ENCODE results near the gene VAV2.

The VAV2 gene

DNA sequence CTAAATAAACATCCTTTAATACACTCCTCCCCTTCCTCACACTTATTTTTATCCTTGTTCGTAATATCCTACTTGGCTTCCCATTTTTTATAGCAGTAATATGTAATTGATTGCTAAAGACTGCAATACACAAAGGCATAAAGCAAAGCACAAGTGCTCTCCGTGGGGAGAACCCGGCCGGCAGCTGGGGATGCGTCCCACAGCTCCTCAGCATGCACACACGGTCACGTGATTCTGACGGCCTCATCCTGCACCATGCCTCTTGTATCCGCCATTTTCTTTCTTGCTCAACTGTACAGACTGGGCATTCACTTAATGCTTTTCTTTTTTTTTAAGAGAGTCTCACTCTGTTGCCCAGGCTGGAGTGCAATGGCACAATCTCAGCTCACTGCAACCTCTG, 36.0 kb upstream of the VAV2 start:
- DNase-seq = no peak

DNA sequence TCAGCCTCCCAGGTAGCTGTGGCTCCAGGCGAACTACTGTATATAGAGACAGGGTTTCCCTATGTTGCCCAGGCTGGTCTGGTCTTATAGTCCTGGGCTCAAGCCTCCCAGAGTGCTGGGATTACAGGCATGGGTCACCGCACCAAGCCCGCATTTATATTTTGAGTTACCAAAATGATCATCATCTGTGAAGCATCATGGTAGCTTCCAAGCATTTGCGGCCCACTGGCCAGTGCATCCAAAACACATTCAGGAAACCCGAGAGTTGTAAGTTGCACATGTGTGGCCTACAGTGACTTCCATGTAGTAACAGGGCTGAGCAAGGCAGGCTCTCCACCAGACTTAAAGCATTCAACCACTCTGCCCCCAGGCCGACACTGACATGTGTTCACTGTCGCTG, 35.4 kb upstream of the VAV2 start:
- DNase-seq = no peak

DNA sequence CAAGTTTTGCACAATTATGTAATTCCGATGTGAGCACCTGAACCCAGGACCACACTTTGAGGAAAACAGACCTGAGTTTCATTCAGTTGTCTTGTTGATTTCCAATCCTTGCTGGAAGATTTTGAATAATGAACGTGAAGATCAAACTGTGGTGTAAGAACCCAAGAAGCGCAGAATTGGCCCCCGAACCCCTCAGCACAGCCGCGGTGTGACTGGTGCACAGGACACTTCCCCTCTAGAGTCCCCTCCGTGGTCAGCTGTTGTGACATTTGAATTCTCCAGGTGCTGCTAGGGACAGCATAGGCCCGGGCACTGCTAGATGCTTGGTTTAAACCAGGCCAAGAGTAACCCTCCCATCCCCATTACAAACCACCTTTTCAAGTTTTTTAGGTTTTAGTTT, 34.9 kb upstream of the VAV2 start:
- DNase-seq = no peak

DNA sequence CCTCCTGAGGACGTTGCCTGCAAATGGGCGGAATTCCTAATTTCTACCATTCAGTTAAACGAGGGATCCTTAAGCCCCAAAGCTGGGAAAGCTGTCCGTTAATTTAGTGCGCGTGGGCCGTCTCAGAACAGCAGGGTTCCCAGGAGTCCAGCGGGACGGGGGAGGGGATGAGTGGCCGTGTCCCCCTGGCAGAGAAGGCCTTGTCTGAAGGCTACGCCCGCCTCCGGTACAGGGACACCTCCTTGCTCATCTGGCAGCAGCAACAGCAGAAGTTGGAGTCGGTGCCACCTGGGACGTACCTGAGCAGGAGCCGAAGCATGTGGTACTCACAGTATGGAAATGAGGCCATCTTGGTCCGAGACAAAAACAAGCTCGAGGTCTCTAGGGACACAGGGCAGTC, 34.5 kb upstream of the VAV2 start:
- DNase-seq = no peak

DNA sequence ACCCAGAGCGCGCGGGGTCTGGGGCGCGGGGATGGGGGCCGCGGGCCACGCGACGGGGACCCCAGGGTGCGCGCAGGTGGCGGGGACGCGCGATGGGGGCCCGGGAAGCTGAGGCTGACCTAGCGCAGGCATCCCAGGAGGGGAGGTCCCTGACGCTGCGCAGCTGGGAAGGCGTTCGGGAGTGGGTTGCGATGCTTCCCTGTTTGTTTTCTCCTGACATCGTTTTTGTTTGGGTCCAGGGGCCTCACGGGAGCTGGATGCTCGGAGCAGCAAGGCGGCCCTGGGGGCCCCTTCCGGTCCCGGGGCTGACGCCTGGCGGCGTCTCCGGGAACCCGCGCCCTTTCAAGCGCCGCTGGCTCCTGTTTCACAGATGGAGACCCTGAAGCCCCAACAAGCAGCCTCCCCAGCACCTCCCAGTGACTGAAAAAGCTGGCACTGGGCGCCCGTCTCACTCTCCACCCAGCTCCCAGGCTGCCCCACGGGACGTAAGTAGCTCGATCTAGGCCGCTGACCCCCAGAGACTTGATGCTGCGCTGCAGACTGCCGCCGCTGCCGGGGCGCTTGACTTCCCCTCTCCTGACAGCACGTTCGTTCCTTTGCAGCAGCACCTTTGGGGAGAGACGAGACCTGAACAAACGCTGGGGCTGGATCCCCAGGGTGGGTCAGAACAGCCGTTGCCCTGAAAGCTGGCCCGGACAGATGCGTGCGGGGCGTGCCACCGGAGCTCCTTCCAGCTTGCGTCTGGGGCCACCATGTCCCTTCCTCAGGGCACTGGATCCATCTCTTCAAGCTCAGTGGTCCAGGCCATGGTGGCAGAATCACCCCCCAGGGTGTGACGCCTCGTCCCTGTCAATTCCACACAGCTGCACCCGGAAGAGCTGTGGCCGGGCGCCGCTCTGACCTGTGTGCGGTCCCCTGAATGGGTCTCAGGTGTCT, 33.8 kb upstream of the VAV2 start:
- DNase-seq = peak; percentile 33

DNA sequence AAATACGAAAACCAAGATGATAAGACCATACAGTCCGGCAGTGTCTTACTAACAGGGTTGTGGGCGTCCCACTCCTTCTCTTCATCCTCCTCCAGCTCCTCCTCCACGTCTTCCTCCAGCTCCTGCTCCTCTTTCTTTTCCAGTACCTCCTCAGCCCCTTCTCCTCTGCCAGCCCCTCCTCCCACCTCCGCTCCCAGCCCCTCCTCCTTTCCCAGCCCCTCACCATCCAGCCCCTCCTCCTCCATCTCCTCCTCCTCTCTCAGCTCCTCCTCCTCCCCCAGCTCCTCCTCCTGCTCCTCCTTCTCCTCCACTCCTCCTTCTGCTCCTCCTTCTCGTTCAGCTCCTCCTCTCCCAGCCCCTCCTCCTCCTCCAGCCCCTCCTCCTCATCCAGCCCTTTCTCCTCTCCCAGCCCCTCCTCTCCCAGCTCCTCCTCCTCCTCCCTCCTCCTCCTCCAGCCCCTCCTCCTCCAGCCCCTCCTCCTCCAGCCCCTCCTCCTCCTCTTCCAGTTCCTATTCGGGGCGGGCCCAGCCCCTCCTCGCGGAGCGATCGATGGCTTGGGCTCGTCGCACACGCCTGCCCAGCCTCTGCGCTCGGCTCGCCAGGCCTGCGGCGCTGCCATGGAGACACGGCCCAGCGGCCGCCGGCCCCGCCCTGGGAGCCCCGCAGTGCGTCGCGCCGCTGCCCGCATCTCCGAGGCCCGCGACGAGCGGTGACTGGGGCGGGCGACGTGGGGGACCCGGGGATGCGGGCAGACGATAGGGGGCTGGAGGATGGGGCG, 32.9 kb upstream of the VAV2 start, which contains the start of gene BRD3OS:
BRD3OS (plus strand) TSS at position 654 of the 778 bp plus-strand sequence. CDS start 1,267 bp downstream, outside the sequence.
- DNase-seq = peak; percentile 97

DNA sequence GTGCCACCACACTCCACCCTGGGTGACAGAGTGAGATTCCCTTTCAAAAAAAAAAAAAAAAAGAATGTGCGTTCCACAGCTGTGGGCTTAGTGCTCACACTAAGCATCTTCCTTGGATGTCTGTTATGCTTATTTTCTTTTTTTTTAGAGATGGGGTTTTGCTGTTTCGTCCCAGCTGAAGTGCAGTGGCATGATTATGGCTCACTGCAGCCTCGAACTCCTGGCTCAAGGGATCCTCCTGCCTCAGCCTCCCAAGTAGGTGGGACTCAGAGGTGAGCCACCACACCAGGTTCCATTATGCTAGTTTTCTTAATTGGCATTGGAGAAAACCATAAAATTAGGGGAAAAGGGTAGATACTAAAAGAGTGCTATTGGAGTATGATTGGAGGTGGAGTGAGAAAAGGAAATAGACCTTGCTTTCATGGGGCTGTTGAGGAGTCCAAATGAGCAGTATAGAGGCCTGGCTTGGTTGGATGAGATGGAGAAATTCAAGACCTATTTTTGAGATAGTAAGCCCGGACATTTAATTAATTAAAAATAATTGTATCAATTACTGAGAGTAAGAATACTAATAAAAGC, 32.2 kb upstream of the VAV2 start:
- no peak for DNase-seq

DNA sequence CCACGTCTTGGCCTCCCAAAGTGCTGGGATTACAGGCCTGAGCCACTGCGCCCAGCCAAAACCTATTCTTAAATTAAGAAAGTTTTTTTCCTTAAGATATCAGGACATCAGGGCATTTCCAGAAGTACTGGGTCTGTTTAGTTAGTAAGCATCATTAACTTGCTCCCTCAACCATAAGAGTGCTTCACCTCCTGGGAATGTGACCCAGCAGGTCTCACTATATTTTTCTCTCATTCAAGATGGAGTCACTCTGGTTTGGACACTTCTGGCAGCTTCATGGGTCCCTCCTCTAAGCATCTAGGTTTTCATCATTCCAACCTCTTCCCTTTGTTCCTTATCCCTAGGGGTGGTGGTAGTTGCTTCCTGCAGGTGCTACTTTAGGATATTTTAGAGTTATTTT, 22.8 kb upstream of the VAV2 start:
- DNase-seq = no peak

DNA sequence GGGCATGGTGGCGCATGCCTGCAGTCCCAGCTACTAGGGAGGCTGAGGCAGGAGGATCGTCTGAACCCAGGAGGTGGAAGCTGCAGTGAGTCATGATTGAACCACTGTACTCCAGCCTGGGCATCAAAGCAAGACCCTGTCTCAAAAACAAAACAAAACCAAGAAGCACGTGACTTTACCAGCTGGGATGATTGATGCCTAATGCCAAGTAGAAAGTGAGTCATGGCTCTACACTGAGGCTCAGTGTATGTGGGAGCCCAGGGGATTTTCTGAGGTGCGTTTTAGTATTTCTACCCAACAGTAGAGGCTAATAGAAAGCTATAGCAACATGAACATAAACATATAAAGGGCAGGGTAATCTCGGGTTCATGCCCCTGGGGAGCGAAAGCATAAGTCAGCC, 19.3 kb upstream of the VAV2 start:
- DNase-seq = no peak

DNA sequence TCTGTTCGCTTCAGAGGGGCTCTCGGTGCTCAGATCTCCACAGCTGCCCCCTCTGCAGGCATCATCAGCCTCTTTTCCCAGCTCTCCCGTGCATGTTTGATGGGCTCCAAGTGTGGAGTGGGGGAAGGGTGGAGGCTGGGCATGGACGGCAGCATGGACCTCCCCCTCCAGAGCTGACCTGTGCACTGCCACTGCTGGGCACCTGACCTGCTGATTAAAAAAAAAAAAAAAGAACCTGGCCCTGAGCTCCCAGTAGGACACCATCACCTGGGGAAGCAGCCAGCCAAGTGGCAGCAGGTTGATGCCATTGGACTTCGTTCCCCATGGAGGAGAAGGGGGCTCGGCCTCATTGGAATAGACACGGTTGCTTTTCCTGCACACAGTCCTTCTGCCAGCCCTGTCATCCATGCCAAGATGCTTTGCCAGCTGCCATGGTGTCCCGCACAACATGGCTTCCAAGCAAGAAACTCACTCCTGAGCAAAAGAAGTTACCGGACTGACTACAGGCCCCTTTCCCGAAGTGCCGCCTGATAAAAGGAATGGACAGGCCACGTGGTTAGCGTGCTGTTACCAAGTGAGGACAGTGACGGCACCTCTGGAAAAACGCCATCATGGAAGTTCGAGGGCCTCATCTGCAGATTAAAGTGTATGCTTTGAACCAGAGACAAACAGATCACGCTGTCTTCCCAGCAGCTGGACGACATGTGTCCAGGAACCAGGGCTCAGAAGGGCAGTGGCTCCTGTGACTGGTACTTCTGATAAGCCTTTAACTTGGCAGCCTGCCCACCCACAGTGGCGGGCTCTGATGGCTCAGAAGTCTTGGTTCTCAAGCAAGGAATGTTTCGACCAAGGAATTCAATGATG, 18.4 kb upstream of the VAV2 start:
- DNase-seq = no peak

DNA sequence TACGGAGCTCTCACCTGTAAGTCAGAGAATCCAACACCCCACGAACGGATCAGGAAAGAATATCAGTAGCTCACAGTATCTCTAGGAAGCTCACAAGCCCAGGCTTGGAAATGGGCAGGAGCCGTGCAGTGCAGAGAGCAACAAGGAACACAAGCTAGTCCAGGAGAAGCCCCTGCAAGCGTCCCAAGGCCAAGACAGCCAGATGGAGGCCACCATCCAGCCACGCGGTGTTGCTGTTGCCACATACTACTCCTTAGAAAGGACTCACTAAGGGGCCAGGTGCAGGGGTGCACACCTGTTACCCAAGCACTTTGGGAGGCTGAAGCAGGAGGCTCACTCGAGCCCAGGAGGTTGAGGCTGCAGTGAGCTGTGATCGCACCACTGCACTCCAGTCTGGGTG, 15.4 kb upstream of the VAV2 start:
- DNase-seq = no peak

DNA sequence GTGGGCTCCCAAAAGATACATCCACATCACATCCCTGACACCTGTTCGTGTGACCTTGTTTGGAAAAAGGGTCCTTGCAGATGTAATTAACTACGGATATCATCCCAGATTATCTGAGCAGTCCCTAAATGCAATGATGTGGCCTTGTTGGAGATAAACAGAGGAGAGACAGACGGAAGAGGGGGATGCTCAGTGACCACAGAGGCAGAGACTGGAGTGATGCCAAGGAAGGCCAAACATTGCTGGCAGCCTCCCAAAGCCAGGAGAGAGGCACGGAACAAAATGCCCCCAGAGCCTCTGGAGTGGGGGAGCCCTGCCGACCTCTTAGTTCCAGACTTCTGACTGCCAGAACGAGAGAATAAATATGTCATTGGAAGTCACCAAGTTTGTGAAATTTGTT, 15.0 kb upstream of the VAV2 start:
- DNase-seq = no peak

DNA sequence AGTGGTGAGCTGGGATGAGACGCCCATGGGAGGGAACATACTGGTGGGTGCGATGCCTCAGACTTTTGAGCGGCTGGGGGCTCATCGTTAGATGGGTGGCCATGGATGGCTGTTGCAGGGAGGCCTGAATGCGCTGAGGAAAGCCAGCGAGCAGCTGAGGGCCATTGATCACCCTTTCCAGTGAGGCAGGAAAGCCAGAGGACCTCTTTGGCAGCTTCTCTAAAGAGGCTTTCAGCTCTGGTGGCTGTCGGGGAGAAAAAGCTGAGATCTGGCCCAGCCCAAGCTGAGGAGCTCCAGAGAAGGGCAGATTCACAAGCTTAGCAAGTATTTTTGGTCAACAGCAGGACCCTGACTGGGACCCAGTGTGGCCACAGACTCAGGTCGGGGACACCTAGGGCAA, 13.3 kb upstream of the VAV2 start:
- DNase-seq = no peak

DNA sequence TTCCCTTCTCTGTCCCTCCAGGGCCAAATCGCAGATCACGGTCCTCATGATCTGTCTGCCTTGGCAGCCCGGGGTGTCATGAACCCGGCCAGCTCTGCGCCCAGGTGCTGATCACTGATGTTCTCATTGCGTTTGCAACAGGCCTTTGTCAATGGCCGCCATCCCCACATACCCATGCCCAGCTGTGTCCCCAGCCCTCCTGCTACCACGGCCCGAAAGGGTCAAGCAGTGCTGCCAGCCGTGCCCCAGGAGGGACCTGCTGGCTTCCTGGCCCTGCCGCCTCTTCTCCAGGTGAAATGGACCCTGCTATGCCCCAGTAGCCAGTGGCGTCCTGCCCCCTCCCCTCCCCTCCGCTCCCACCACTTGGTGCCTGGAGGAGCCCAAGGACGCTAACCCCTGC, 12.8 kb upstream of the VAV2 start:
- DNase-seq = no peak

DNA sequence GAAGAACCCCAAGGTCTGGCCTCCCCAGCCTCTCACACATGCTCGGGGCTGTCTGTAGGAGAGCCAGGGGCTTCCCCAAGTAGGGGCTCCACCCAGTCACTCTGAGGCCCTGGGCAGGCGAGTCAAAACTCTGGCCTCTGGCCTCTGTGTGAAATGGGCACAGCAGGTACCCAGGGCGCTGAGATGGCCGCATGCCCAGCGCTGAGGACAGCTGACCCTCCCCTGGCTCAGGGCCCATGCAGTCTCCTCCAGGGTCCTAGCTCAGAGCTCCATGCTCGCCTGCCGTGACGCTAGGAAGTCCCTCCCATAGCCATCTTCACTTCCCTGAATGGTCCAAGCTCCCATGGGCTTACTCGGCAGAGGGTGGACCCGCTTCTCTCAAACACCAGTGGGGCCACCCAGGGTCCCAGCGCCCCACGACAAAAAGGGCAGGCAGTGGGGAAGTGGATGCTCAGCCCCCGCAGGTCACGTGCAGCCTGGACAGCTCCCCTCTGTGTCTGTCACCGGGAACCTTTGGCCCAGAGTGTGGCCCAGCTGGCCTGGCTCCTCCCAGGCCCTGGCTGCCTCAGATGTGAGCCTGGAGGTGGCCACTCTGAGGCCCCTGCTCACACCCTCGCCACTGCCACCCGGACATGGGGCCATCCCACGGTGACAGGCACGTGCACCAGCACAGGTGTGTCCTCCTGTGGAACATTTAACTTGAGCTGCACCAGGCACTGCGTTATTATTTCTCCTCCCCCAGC, 12.2 kb upstream of the VAV2 start:
- DNase-seq = no peak

DNA sequence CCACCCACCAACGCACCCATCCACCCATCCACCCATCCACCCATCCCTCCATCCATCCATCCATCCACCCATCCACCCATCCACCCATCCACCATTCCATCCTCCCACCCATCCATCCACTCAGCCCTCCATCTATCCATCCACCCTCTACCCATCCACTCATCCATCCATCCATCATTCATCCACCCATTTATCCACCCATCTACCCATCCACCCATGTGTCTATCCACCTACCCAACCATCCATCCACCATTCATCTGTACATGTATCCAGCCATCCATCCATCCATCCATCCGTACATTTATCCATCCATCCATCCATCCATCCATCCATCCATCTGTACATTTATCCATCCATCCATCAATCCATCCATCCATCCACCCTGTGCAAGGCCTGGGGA, 11.1 kb upstream of the VAV2 start:
- no peak for DNase-seq

DNA sequence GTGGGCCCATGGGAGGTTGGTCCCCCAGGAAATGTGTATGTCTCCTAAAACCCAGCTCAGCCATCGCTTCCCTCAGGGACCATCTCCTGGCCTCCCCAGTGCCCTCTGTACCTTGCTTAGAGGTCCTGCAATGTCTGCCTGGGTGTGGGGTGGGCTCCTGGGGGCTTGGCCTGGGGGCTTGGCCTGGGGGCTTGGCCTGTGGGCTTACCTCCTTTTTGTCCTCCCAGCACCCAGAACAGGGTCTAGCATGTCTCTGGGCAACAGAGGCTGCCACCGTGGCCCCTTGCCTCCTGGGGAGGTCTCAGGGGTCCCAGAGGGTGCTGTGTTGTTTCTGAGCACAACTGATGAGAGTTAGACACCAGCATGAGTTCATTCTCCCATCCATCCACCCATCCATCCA, 10.7 kb upstream of the VAV2 start:
- DNase-seq = no peak

DNA sequence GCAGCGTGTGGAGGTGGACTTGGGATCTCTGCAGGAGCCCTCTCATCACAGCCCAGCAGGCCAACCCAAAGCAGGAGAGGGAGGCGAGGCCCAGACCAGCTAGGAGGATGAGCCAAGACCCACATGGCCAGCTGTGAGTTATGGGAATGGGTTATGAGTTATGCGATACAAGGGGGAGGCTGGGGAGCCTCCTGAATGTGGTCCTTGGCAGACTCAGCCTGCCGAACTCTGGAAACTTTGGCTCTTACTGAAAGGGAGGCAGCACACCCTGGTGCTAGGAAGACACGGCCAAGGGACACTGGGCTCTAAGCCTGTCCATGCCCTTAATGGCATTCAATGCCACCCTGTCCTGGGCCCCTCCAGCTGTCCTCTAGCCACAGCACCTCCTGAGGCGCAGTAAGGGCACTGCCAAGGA, 7.7 kb upstream of the VAV2 start:
- no peak for DNase-seq

DNA sequence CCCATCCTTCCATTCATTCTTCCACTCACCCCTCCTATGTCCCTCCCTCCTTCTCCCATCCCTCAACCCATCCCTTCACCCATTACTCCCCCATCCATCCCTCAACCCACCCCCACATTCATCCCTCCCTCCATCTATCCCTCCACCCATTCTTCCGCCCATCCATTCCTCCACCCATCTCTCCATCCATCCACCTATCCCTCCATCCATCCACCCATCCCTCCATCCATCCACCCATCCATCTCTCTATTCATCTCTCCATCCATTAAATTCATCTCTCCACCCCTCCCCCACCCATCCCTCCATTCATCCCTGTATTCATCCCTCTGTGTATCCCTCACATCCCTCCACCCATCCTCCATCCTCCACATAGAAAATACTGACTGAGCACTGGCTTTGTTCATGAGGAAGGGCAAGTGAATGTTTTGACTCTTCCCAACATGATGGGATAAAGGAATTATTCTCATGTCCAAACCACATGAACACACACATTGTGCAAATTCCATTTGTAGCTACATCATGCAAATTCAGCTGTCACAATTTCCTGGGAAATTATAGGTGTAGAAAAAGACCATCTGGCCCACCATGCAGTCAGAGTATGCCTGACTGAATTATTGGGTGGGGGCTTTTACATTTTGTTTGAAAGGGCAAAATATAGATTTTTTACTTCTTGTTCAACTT, 6.9 kb upstream of the VAV2 start:
- no peak for DNase-seq

DNA sequence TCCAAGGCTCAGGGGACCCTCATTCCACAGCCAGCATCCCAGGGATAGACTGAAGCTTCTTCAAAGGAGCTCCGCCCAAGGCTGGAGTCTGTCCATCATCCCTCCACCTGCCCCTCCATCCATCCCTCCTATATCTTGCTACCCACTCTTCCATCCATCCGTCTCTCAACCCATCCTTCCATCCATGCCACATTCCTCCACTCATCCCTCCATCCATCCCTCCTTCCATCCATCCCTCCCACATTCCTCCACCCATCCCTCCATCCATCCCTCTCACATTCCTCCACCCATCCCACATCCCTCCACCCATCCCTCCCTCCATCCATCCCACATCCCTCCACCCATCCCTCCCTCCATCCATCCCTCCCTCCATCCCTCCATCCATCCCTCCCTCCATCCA, 5.5 kb upstream of the VAV2 start:
- DNase-seq = no peak
